ENCODE results near the gene PLEKHG3.
"Not testable (repeated sequence)": the region's sequence is repeated elsewhere in the genome, so short reads cannot be mapped to it uniquely, and the experiment has no call there.

PLEKHG3 gene

GRCh38 chr14:64688031-64688430 lies 16.2 kb upstream of the PLEKHG3 start:
- DNase-seq (ENCODE audit: low read depth in 2 of 2) = no peak

- DNase-seq (ENCODE audit: low read depth in 2 of 2) = no peak
Observed at GRCh38 chr14:64688811-64689281, 15.4 kb upstream of the PLEKHG3 start.

- DNase-seq (ENCODE audit: low read depth in 2 of 2) = no peak
Observed at GRCh38 chr14:64689289-64689688, 14.9 kb upstream of the PLEKHG3 start.

GRCh38 chr14:64690607-64691006 lies 13.6 kb upstream of the PLEKHG3 start:
- DNase-seq (ENCODE audit: low read depth in 2 of 2) = not testable (repeated sequence)

- DNase-seq (ENCODE audit: low read depth in 2 of 2) = no peak
Observed at GRCh38 chr14:64691376-64691775, 12.8 kb upstream of the PLEKHG3 start.

- no peak for DNase-seq (ENCODE audit: low read depth in 2 of 2)
Observed at GRCh38 chr14:64692189-64692985, 11.8 kb upstream of the PLEKHG3 start.

- DNase-seq (ENCODE audit: low read depth in 2 of 2) = no peak
Observed at GRCh38 chr14:64692986-64693809, 11.0 kb upstream of the PLEKHG3 start.

GRCh38 chr14:64693810-64694165 lies 10.4 kb upstream of the PLEKHG3 start:
- DNase-seq (ENCODE audit: low read depth in 2 of 2) = no peak

GRCh38 chr14:64695071-64695470 lies 9.2 kb upstream of the PLEKHG3 start:
- no peak for DNase-seq (ENCODE audit: low read depth in 2 of 2)

GRCh38 chr14:64696355-64696857 lies 7.8 kb upstream of the PLEKHG3 start:
- DNase-seq (ENCODE audit: low read depth in 2 of 2) = no peak

- DNase-seq (ENCODE audit: low read depth in 2 of 2) = no peak
Observed at GRCh38 chr14:64698903-64699302, 5.3 kb upstream of the PLEKHG3 start.

- DNase-seq (ENCODE audit: low read depth in 2 of 2) = no peak
Observed at GRCh38 chr14:64700290-64700689, 3.9 kb upstream of the PLEKHG3 start.

GRCh38 chr14:64700894-64701293 lies 3.3 kb upstream of the PLEKHG3 start:
- DNase-seq (ENCODE audit: low read depth in 2 of 2) = no peak

- DNase-seq (ENCODE audit: low read depth in 2 of 2) = no peak
Observed at GRCh38 chr14:64701660-64702059, 2.6 kb upstream of the PLEKHG3 start.

- no peak for DNase-seq (ENCODE audit: low read depth in 2 of 2)
Observed at GRCh38 chr14:64702493-64703394, 1.5 kb upstream of the PLEKHG3 start.

GRCh38 chr14:64703395-64704142 lies 655 bp upstream of the PLEKHG3 start:
- no peak for DNase-seq (ENCODE audit: low read depth in 2 of 2)

- no peak for DNase-seq (ENCODE audit: low read depth in 2 of 2)
Observed at GRCh38 chr14:64704743-64705380, 638 bp downstream of the PLEKHG3 start.

- DNase-seq (ENCODE audit: low read depth in 2 of 2) = no peak
Observed at GRCh38 chr14:64705381-64706118, 1.3 kb downstream of the PLEKHG3 start.

GRCh38 chr14:64706119-64706592 lies 1.9 kb downstream of the PLEKHG3 start:
- DNase-seq (ENCODE audit: low read depth in 2 of 2) = no peak

Data from activated CD8-positive, alpha-beta memory T cell treated with anti-CD3 and anti-CD28 coated beads for 4 hours (primary cell).